NCI-H1417 (cell line): ENCODE data around the gene GNAS.
"Not testable (repeated sequence)": the region's sequence is repeated elsewhere in the genome, so short reads cannot be mapped to it uniquely, and the experiment has no call there.

Source experiments
- DNase-seq, 3 experiments: peaks; one replicate each; lab custom pipeline; 2025; lab: John Stamatoyannopoulos, UW

Gene GNAS

GRCh38 chr20:58852543-58853271 is at the start of gene GNAS:
Gene GNAS (plus strand): TSS chr20:58852716.
- no peak for DNase-seq

GRCh38 chr20:58803533-58803932 is 49.0 kb upstream of the GNAS start:
- no peak for DNase-seq

GRCh38 chr20:58807801-58808200 is 44.7 kb upstream of the GNAS start:
- DNase-seq, result no peak

- DNase-seq, result no peak
These were observed 44.1 kb upstream of the GNAS start for GRCh38 chr20:58808271-58809046.

GRCh38 chr20:58810116-58810878 is 42.2 kb upstream of the GNAS start:
- DNase-seq, result no peak

GRCh38 chr20:58810879-58811250 is 41.7 kb upstream of the GNAS start:
- no peak for DNase-seq

- no peak for DNase-seq
These were observed 41.2 kb upstream of the GNAS start for GRCh38 chr20:58811334-58811733.

- no peak for DNase-seq
These were observed 39.1 kb upstream of the GNAS start for GRCh38 chr20:58813369-58813768.

GRCh38 chr20:58815448-58815847 is 37.1 kb upstream of the GNAS start:
- no peak for DNase-seq

- DNase-seq, result no peak
These were observed 36.5 kb upstream of the GNAS start for GRCh38 chr20:58816051-58816450.

- peak in 1 of 3 experiments; percentile 39 for DNase-seq
These were observed 35.4 kb upstream of the GNAS start for GRCh38 chr20:58816957-58817651.

- no peak for DNase-seq
These were observed 34.8 kb upstream of the GNAS start for GRCh38 chr20:58817748-58818147.

GRCh38 chr20:58818586-58819285 is 33.8 kb upstream of the GNAS start:
- DNase-seq, result peak in 1 of 3 experiments; percentile 89

GRCh38 chr20:58819921-58820320 is 32.6 kb upstream of the GNAS start:
- no peak for DNase-seq

GRCh38 chr20:58820515-58820914 is 32.0 kb upstream of the GNAS start:
- not testable (repeated sequence) for DNase-seq

- DNase-seq, result no peak
These were observed 30.4 kb upstream of the GNAS start for GRCh38 chr20:58822149-58822548.

- no peak for DNase-seq
These were observed 29.5 kb upstream of the GNAS start for GRCh38 chr20:58822748-58823730.

- DNase-seq, result no peak
These were observed 27.7 kb upstream of the GNAS start for GRCh38 chr20:58824843-58825242.

- no peak for DNase-seq
These were observed 27.1 kb upstream of the GNAS start for GRCh38 chr20:58825450-58825849.

- DNase-seq, result no peak
These were observed 26.2 kb upstream of the GNAS start for GRCh38 chr20:58826271-58826670.
